Activated T-cell treated with anti-CD3 and anti-CD28 coated beads, Interleukin-2, amount 50 U/mL, for 24 hours (primary cell): ENCODE results near the gene LCN9.

Source experiments
- DNase-seq: peaks from one replicate; pipeline ENCODE4 v3.0.0-alpha.2; 2020
- H3K27ac Mint-ChIP-seq: 2 replicates; pipeline ENCODE4 v1.8.0; 2020; ENCODE audit warnings: mild to moderate bottlenecking, mixed read lengths
- H3K27me3 Mint-ChIP-seq: 2 replicates; pipeline ENCODE4 v1.8.0; 2020; ENCODE audit warnings: mixed read lengths
- H3K36me3 Mint-ChIP-seq: 2 replicates; pipeline ENCODE4 v1.8.0; 2020; ENCODE audit warnings: low read depth, mixed read lengths
- H3K4me1 Mint-ChIP-seq: 2 replicates; pipeline ENCODE4 v1.8.0; 2020; ENCODE audit warnings: low read depth, mixed read lengths
- H3K4me3 Mint-ChIP-seq: 2 replicates; pipeline ENCODE4 v1.8.0; 2020; ENCODE audit warnings: mild to moderate bottlenecking, moderate library complexity, mixed read lengths
- H3K9me3 Mint-ChIP-seq: 2 replicates; pipeline ENCODE4 v1.8.0; 2020; ENCODE audit warnings: mixed read lengths

The LCN9 gene

GRCh38 chr9:135673941-135674340 lies 10.8 kb downstream of the LCN9 start:
- Mint-ChIP-seq H3K9me3 (no peaks in the 10 kb centered on the region), H3K36me3 (no peaks in the 10 kb centered on the region), H3K27ac (no peak overlapping the region), H3K27me3 (no peaks in the 10 kb centered on the region), H3K4me1 (no peaks in the 10 kb centered on the region), H3K4me3 (no peak overlapping the region)
- no peak for DNase-seq

GRCh38 chr9:135674977-135675376 lies 11.9 kb downstream of the LCN9 start:
- Mint-ChIP-seq H3K27me3 (no peaks in the 10 kb centered on the region), H3K36me3 (no peaks in the 10 kb centered on the region), H3K9me3 (no peaks in the 10 kb centered on the region), H3K4me1 (no peaks in the 10 kb centered on the region), H3K4me3 (no peak overlapping the region), H3K27ac (no peak overlapping the region)
- DNase-seq: no peak

GRCh38 chr9:135676891-135677290 lies 13.8 kb downstream of the LCN9 start:
- no peak overlapping the region for H3K4me3 Mint-ChIP-seq
- no peaks in the 10 kb centered on the region for H3K27me3 Mint-ChIP-seq
- H3K36me3 Mint-ChIP-seq: no peaks in the 10 kb centered on the region
- H3K9me3 Mint-ChIP-seq: no peaks in the 10 kb centered on the region
- no peaks in the 10 kb centered on the region for H3K4me1 Mint-ChIP-seq
- H3K27ac Mint-ChIP-seq: no peak overlapping the region
- no peak for DNase-seq

- Mint-ChIP-seq H3K27me3 (peaks cover under 1% of the 10 kb centered on the region), H3K4me3 (no peak overlapping the region), H3K36me3 (no peaks in the 10 kb centered on the region), H3K27ac (no peak overlapping the region), H3K9me3 (no peaks in the 10 kb centered on the region), H3K4me1 (no peaks in the 10 kb centered on the region)
- no peak for DNase-seq
These were observed 14.6 kb downstream of the LCN9 start for GRCh38 chr9:135677641-135678168.

- no peaks in the 10 kb centered on the region for H3K9me3 Mint-ChIP-seq
- H3K27me3 Mint-ChIP-seq: peaks cover 4% of the 10 kb centered on the region
- H3K4me3 Mint-ChIP-seq: no peak overlapping the region
- DNase-seq: no peak
- H3K4me1 Mint-ChIP-seq: no peaks in the 10 kb centered on the region
- H3K36me3 Mint-ChIP-seq: no peaks in the 10 kb centered on the region
- H3K27ac Mint-ChIP-seq: no peak overlapping the region
These were observed 15.3 kb downstream of the LCN9 start for GRCh38 chr9:135678236-135679017.

- H3K4me3 Mint-ChIP-seq: no peak overlapping the region
- no peaks in the 10 kb centered on the region for H3K4me1 Mint-ChIP-seq
- H3K36me3 Mint-ChIP-seq: no peaks in the 10 kb centered on the region
- H3K27me3 Mint-ChIP-seq: peaks cover 10% of the 10 kb centered on the region
- no peaks in the 10 kb centered on the region for H3K9me3 Mint-ChIP-seq
- H3K27ac Mint-ChIP-seq: no peak overlapping the region
- DNase-seq: no peak
These were observed 16.9 kb downstream of the LCN9 start for GRCh38 chr9:135680056-135680455.

GRCh38 chr9:135681161-135681560 lies 18.1 kb downstream of the LCN9 start:
- Mint-ChIP-seq H3K36me3 (no peaks in the 10 kb centered on the region), H3K4me3 (no peak overlapping the region), H3K4me1 (no peaks in the 10 kb centered on the region), H3K9me3 (no peaks in the 10 kb centered on the region), H3K27me3 (peaks cover 10% of the 10 kb centered on the region), H3K27ac (no peak overlapping the region)
- DNase-seq: no peak

GRCh38 chr9:135683401-135684034 lies 20.4 kb downstream of the LCN9 start:
- no peak overlapping the region for H3K27ac Mint-ChIP-seq
- H3K9me3 Mint-ChIP-seq: no peaks in the 10 kb centered on the region
- no peak for DNase-seq
- no peak overlapping the region for H3K4me3 Mint-ChIP-seq
- H3K4me1 Mint-ChIP-seq: no peaks in the 10 kb centered on the region
- no peaks in the 10 kb centered on the region for H3K36me3 Mint-ChIP-seq
- peaks cover 10% of the 10 kb centered on the region for H3K27me3 Mint-ChIP-seq

GRCh38 chr9:135684691-135685090 lies 21.6 kb downstream of the LCN9 start:
- Mint-ChIP-seq H3K27ac (no peak overlapping the region), H3K36me3 (no peaks in the 10 kb centered on the region), H3K27me3 (peaks cover 12% of the 10 kb centered on the region), H3K9me3 (no peaks in the 10 kb centered on the region), H3K4me3 (no peak overlapping the region), H3K4me1 (no peaks in the 10 kb centered on the region)
- no peak for DNase-seq

- no peaks in the 10 kb centered on the region for H3K36me3 Mint-ChIP-seq
- no peaks in the 10 kb centered on the region for H3K4me1 Mint-ChIP-seq
- no peak overlapping the region for H3K27ac Mint-ChIP-seq
- no peaks in the 10 kb centered on the region for H3K9me3 Mint-ChIP-seq
- peaks cover 12% of the 10 kb centered on the region for H3K27me3 Mint-ChIP-seq
- no peak for DNase-seq
- H3K4me3 Mint-ChIP-seq: no peak overlapping the region
These were observed 24.1 kb downstream of the LCN9 start for GRCh38 chr9:135687216-135687615.

GRCh38 chr9:135689011-135689410 lies 25.9 kb downstream of the LCN9 start:
- H3K9me3 Mint-ChIP-seq: no peaks in the 10 kb centered on the region
- no peak overlapping the region for H3K27ac Mint-ChIP-seq
- peaks cover 6% of the 10 kb centered on the region for H3K27me3 Mint-ChIP-seq
- no peaks in the 10 kb centered on the region for H3K36me3 Mint-ChIP-seq
- DNase-seq: no peak
- no peaks in the 10 kb centered on the region for H3K4me1 Mint-ChIP-seq
- no peak overlapping the region for H3K4me3 Mint-ChIP-seq

- H3K4me1 Mint-ChIP-seq: no peaks in the 10 kb centered on the region
- peaks cover 5% of the 10 kb centered on the region for H3K27me3 Mint-ChIP-seq
- H3K9me3 Mint-ChIP-seq: no peaks in the 10 kb centered on the region
- no peak for DNase-seq
- no peak overlapping the region for H3K4me3 Mint-ChIP-seq
- no peak overlapping the region for H3K27ac Mint-ChIP-seq
- H3K36me3 Mint-ChIP-seq: no peaks in the 10 kb centered on the region
These were observed 27.9 kb downstream of the LCN9 start for GRCh38 chr9:135690836-135691570.

GRCh38 chr9:135692410-135692809 lies 29.3 kb downstream of the LCN9 start:
- H3K27ac Mint-ChIP-seq: no peak overlapping the region
- H3K9me3 Mint-ChIP-seq: no peaks in the 10 kb centered on the region
- no peak for DNase-seq
- no peaks in the 10 kb centered on the region for H3K4me1 Mint-ChIP-seq
- H3K36me3 Mint-ChIP-seq: no peaks in the 10 kb centered on the region
- no peak overlapping the region for H3K4me3 Mint-ChIP-seq
- peaks cover 5% of the 10 kb centered on the region for H3K27me3 Mint-ChIP-seq

- no peaks in the 10 kb centered on the region for H3K4me1 Mint-ChIP-seq
- H3K4me3 Mint-ChIP-seq: no peak overlapping the region
- no peaks in the 10 kb centered on the region for H3K9me3 Mint-ChIP-seq
- no peak for DNase-seq
- peaks cover 5% of the 10 kb centered on the region for H3K27me3 Mint-ChIP-seq
- H3K27ac Mint-ChIP-seq: no peak overlapping the region
- no peaks in the 10 kb centered on the region for H3K36me3 Mint-ChIP-seq
These were observed 30.2 kb downstream of the LCN9 start for GRCh38 chr9:135693265-135693664.

GRCh38 chr9:135693771-135694170 lies 30.7 kb downstream of the LCN9 start:
- Mint-ChIP-seq H3K27me3 (peaks cover 5% of the 10 kb centered on the region), H3K36me3 (no peaks in the 10 kb centered on the region), H3K4me1 (no peaks in the 10 kb centered on the region), H3K27ac (no peak overlapping the region), H3K9me3 (no peaks in the 10 kb centered on the region), H3K4me3 (no peak overlapping the region)
- DNase-seq: no peak
